SU-DHL-6 (cell line): ENCODE results near the gene TATDN3.
"Not testable (repeated sequence)": the region's sequence is repeated elsewhere in the genome, so short reads cannot be mapped to it uniquely, and the experiment has no call there.

ENCODE experiments used
- EZH2phosphoT487 ChIP-seq: fragments of 200-600 bp; sonication (generic), shearing (Covaris generic); conservative IDR thresholded peaks from 2 replicates; pipeline ENCODE4 v1.6.1; 2018; ENCODE audit warnings: mild to moderate bottlenecking, antibody characterized with exemption, low read length, moderate library complexity, mixed read lengths
- TF ChIP-seq, protein P1 (sequence below): fragments of 200-600 bp; sonication (generic); IDR thresholded peaks from one replicate; pipeline ENCODE4 v1.5.1; 2017; ENCODE audit warnings: antibody characterized with exemption, mild to moderate bottlenecking, low read length, moderate library complexity; ENCODE audit not compliant: insufficient read depth, poor library complexity, severe bottlenecking

DNA sequence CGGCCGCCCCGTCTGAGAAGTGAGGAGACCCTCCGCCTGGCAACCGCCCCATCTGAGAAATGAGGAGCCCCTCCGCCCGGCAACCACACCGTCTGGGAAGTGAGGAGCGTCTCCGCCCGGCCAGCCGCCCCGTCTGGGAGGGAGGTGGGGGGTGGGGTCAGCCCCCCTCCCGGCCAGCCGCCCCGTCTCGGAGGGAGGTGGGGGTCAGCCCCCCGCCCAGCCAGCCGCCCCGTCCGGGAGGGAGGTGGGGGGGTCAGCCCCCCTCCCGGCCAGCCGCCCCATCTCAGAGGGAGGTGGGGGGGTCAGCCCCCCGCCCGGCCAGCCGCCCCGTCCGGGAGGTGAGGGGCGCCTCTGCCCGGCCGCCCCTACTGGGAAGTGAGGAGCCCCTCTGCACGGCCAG lies 12.6 kb upstream of the TATDN3 start:
- TF ChIP-seq, protein P1, sequence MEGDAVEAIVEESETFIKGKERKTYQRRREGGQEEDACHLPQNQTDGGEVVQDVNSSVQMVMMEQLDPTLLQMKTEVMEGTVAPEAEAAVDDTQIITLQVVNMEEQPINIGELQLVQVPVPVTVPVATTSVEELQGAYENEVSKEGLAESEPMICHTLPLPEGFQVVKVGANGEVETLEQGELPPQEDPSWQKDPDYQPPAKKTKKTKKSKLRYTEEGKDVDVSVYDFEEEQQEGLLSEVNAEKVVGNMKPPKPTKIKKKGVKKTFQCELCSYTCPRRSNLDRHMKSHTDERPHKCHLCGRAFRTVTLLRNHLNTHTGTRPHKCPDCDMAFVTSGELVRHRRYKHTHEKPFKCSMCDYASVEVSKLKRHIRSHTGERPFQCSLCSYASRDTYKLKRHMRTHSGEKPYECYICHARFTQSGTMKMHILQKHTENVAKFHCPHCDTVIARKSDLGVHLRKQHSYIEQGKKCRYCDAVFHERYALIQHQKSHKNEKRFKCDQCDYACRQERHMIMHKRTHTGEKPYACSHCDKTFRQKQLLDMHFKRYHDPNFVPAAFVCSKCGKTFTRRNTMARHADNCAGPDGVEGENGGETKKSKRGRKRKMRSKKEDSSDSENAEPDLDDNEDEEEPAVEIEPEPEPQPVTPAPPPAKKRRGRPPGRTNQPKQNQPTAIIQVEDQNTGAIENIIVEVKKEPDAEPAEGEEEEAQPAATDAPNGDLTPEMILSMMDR, result not testable (repeated sequence)
- TF ChIP-seq EZH2phosphoT487, result not testable (repeated sequence)
